Dermis blood vessel endothelial cell (primary cell): ENCODE measurements around the gene TACSTD2. TPM values are rescaled to one million over a fixed set of nuclear protein-coding genes. Genes with fewer than 3 reads are reported as not detected.
"Not testable (repeated sequence)": the region's sequence is repeated elsewhere in the genome, so short reads cannot be mapped to it uniquely, and the experiment has no call there.

Source experiments
- DNase-seq: peaks from one replicate; pipeline ENCODE4 v3.0.0; 2010
- total RNA-seq: library from RNA; depleted of rRNA; stranded (reverse); fragments of >200 nt; gene quantifications from 2 replicates; pipeline ENCODE4 v1.2.3, GENCODE V29; 2014

Gene TACSTD2
- total RNA-seq, 1 donor from 2014 or later: 48.0 TPM

- no peak for DNase-seq
These were observed 10.6 kb upstream of the TACSTD2 start for GRCh38 chr1:58587667-58588066.

GRCh38 chr1:58586271-58586670 lies 9.2 kb upstream of the TACSTD2 start:
- peak; percentile 61 for DNase-seq

- peak; percentile 61 for DNase-seq
These were observed 8.6 kb upstream of the TACSTD2 start for GRCh38 chr1:58585581-58586151.

- no peak for DNase-seq
These were observed 8.1 kb upstream of the TACSTD2 start for GRCh38 chr1:58585166-58585565.

GRCh38 chr1:58584082-58584895 lies 7.2 kb upstream of the TACSTD2 start:
- peak; percentile 92 for DNase-seq

GRCh38 chr1:58583496-58583895 lies 6.4 kb upstream of the TACSTD2 start:
- peak; percentile 42 for DNase-seq

- not testable (repeated sequence) for DNase-seq
These were observed 5.1 kb upstream of the TACSTD2 start for GRCh38 chr1:58582143-58582542.

- no peak for DNase-seq
These were observed 4.6 kb upstream of the TACSTD2 start for GRCh38 chr1:58581641-58582040.

GRCh38 chr1:58580186-58580585 lies 3.1 kb upstream of the TACSTD2 start:
- no peak for DNase-seq

GRCh38 chr1:58577654-58578030 lies 590 bp upstream of the TACSTD2 start:
- no peak for DNase-seq

GRCh38 chr1:58576325-58576726 lies 726 bp downstream of the TACSTD2 start:
- DNase-seq: peak; percentile 53

- DNase-seq: peak; percentile 53
These were observed 1.3 kb downstream of the TACSTD2 start for GRCh38 chr1:58575551-58576324.

- no peak for DNase-seq
These were observed 2.2 kb downstream of the TACSTD2 start for GRCh38 chr1:58574816-58575215.

GRCh38 chr1:58573705-58574591 lies 3.1 kb downstream of the TACSTD2 start:
- peak; percentile 77 for DNase-seq

- DNase-seq: no peak
These were observed 3.9 kb downstream of the TACSTD2 start for GRCh38 chr1:58573138-58573537.

- no peak for DNase-seq
These were observed 4.4 kb downstream of the TACSTD2 start for GRCh38 chr1:58572690-58573089.

GRCh38 chr1:58571616-58572015 lies 5.4 kb downstream of the TACSTD2 start:
- no peak for DNase-seq

- no peak for DNase-seq
These were observed 6.2 kb downstream of the TACSTD2 start for GRCh38 chr1:58570817-58571216.

- DNase-seq: no peak
These were observed 7.0 kb downstream of the TACSTD2 start for GRCh38 chr1:58570094-58570493.

- DNase-seq: no peak
These were observed 8.1 kb downstream of the TACSTD2 start for GRCh38 chr1:58568911-58569310.

- DNase-seq: no peak
These were observed 8.7 kb downstream of the TACSTD2 start for GRCh38 chr1:58568271-58568860.

- no peak for DNase-seq
These were observed 10.7 kb downstream of the TACSTD2 start for GRCh38 chr1:58566339-58566738.
